ENCODE data around the gene GAD1.

Gene GAD1

DNA sequence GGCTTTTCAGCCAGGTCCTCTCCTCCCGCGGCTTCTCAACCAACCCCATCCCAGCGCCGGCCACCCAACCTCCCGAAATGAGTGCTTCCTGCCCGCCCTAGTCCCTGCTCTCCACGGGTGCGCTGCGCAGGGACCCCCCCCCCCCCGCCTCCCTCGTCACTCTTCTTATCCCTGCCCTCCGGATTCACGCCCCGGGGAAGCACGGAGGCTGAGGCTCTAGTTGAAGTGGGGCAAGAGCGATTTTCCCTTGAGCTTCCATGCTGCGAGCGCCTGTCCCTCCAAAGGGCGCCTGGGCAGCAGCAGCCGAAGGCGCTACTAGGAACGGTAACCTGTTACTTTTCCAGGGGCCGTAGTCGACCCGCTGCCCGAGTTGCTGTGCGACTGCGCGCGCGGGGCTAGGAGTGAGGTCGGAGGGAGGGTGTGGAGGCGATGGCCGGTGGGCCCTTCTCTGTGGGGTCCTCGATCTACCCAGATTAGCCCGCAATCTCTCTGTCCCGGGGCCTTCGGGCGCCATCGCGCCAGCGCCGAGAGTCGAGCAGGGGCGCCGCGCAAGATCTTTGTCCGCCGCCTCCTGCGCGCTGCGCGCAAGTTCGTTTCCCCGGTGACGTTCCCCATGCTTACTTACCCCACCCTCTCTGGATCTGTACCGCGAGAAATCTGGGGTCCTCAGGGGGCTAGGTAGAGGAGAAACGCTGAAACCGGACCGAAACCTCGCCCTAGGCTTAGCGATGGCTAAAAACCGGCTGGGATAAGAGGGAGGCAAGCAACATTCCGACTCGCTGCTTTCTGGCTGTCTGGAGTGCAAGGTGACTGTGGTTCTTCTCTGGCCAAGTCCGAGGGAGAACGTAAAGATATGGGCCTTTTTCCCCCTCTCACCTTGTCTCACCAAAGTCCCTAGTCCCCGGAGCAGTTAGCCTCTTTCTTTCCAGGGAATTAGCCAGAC is 677 bp downstream of the GAD1 start:
- in situ Hi-C loops (cut with MboI; ENCODE audit: low sequenced_read_pairs), result loop anchor here (25.0 kb wide), 2 partner anchors 405 to 580 kb away; no protein-coding TSS in a partner anchor

DNA sequence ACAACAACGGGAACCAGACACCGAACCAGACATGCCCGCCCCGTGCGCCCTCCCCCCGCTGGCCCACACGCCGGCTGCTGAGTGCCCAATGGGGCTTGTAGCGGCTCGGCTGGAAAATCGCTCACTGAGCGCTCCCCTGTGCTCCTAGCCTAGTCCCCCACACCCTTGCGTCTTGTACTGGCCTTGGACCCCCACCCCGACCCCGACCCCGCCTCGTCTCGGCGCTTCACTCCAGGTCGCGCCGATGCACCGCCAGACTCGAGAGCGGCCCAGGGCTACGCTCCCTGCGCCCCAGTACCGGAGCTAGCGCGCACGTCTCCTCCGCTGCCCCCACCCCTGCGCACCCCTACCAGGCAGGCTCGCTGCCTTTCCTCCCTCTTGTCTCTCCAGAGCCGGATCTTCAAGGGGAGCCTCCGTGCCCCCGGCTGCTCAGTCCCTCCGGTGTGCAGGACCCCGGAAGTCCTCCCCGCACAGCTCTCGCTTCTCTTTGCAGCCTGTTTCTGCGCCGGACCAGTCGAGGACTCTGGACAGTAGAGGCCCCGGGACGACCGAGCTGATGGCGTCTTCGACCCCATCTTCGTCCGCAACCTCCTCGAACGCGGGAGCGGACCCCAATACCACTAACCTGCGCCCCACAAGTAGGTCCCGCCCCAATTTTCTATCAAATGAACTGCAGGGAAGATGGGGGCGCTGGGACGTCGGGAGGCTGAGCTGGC is 1.5 kb downstream of the GAD1 start:
- in situ Hi-C loops (cut with MboI; ENCODE audit: low sequenced_read_pairs), result loop anchor here (25.0 kb wide), 2 partner anchors 406 to 581 kb away; no protein-coding TSS in a partner anchor

DNA sequence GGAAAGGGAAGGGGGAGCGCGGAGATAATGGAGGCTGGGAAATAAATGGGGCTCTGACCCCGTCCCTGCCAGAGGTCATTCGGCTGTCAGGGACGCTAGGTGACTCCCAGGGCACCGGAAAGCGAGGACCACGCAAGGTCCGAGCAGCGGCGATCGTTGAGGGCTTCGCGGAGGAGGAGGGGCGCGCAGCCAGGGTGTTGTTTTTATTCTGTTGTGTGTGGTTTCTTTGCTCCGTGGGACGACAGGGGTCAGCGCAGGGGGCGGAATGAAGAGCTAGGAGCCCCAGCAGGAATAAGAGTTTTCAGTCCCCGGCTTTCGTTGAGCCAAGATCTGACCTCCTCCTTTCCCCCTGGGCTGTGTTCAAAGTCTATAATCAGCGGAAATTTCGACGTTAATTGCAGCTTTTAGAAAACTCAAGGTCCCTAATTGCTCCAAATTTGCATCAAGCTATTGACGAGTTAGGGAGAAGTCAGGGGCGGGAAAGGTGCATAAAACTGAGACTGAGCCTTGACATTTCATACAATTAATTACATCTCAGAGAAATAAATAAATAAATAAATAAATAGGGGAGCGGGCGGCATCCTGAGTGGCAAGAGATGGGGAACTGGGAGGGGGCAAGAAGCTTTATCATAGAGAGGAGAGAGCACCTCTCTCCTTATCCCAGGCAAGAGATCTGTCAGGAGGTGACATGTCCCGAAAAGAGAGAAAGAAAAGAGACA is 2.2 kb downstream of the GAD1 start:
- in situ Hi-C loops (cut with MboI; ENCODE audit: low sequenced_read_pairs), result loop anchor here (25.0 kb wide), 2 partner anchors 407 to 582 kb away; no protein-coding TSS in a partner anchor

DNA sequence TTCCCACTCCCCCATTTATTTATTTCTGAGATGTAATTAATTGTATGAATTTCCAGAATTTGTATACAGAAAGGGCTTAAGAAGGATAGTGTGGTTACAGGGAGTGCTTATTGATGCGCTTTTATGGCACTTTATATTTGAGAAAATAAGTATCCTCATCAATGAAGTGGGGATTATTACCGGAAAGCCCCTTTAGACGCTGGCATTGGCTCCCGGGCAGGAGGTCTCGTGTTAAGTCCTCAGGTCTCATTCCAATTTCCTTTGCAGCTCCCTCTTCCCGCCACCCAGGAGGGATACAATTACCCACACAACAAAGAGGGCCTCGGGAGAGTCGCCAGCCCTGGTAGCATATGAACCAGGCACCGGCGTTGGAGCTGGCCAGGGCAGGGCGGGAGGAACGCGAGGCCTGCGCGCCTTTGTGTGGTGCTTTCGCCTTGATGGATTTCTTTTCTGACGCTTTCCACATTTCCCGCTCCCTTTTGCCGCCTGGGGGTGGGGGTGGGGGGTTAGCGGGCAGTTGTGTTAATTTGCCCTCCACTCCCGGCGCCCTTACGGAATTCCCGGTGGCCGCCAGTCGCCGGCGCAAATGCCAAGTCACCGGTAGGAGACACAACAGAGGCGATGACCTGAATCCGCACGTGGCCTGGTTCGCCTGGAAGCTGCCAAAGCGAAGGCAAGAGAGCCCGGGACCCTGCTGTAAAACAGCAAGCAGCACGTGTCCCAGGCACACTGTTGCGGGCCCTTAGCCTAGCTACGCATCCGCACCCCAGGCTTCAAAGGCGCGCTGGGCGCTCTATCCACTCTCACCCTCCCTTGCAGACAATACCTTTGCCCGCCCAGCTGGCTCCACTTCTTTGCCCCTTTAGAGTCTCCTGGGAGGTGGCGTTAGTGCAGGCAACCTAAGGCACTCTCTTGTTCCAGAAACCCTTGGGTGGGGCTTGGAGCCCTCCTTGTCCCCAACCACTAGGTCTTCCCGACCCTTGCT is 3.3 kb downstream of the GAD1 start:
- in situ Hi-C loops (cut with MboI; ENCODE audit: low sequenced_read_pairs), result loop anchor here (25.0 kb wide), 2 partner anchors 408 to 583 kb away; no protein-coding TSS in a partner anchor

DNA sequence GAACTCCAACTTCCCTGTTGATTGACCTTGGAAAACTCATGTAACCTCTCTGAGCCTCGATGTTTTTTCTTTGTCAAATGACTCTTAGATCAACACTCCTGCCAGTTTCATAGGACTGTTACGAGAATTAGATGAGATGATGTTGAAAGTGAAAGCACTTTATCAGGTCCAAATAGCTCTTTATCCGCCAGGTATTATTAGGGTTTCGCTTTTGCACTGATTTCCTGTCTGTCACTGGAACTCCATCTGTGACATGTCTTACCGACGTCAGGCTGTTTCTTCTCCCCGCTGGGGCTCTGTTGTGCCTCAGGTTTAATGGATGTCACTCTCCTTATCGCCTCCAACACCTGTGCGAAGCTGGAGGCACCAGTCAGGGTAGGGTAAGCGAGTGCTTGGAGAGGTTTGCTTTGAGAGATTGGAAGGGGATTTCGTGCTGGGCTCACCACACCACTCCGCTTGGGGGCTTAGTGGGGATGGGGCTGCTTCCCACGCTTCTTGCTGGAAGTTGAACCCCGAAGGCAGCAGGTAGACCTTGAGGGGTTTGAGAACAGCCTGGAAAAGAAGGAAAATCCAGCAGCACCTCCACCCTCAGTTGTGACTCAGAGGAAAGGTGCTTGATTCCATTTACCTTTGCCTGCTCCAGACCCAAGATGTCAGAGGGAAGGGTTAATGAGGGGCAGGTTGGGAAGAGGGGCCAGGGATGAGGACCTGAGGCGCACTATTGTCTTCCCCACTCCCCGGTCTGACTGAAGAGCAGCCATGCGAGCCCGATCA is 4.3 kb downstream of the GAD1 start:
- in situ Hi-C loops (cut with MboI; ENCODE audit: low sequenced_read_pairs), result loop anchor here (25.0 kb wide), 2 partner anchors 409 to 584 kb away; no protein-coding TSS in a partner anchor

DNA sequence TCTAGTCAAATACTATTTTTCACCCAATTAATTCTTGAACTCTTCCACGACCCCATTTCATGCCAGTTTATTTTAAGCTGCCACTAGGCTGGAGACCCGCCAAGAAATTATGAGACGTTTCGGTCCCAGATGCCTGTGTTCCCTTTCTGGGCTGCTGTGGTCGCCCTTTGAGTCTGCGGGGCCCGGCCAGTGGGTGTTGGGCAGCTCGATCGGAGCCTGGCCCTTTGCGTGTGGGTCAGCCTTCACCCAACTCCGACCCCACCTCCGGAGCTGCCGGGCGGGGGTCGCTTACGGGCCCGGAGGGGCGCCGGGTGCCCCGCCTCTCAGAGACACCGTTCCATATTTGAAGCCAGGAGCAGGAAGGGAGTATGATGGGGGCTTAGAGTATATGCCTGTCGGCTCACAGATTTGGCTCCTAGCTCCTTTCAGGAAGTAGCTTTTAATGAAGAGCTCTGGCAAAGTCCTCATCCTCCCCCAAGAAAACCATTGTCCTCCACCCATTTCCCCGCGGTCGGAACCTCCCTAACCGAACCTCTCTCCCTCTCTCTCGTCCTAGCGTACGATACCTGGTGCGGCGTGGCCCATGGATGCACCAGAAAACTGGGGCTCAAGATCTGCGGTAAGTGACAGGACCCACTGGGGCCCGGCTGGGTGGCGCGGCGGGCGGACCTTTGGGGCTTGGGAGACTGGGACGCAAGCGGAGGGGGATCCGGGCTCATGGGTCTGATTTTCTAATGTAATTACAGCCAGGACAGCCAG is 5.0 kb downstream of the GAD1 start:
- in situ Hi-C loops (cut with MboI; ENCODE audit: low sequenced_read_pairs), result loop anchor here (25.0 kb wide), 2 partner anchors 409 to 584 kb away; no protein-coding TSS in a partner anchor

DNA sequence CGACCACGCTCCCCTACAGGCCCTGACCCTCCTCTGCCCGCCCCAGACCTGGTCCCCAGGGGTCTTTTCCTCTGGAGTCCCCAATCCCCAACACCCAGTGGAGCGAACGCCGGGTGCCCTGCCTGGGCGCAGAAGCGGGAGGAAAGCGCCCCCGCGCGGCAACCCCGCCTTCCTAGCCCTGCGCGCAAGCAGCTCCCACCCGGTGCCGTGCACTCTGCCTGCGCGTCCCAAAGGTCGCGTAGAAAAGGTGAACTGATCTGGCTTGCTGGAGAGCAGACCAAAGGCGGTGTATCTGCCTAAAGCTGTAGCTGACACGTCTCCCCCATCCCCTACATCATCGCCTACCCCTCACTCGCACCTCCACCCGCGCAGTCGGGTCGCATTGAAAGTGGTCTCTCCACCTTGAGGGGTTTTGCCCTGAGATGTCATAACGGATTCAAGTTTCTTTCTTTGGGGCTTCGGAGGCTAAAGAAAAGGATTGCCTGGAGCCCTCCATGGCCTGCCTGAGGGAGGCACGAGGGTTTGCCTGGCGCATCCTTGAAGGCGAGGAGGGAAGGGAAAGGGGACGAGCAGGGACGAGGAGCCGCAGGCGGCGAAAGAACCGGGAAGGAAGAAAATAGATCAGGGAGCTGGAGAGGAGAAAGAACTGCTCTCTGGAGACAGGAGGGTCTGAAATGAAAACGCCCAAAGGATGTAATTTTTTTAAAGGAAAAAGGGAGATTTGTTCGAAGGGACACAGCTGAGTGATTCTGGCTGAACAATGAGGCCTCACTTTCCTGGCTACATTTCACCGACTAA is 5.8 kb downstream of the GAD1 start:
- in situ Hi-C loops (cut with MboI; ENCODE audit: low sequenced_read_pairs), result loop anchor here (25.0 kb wide), 2 partner anchors 410 to 585 kb away; no protein-coding TSS in a partner anchor

DNA sequence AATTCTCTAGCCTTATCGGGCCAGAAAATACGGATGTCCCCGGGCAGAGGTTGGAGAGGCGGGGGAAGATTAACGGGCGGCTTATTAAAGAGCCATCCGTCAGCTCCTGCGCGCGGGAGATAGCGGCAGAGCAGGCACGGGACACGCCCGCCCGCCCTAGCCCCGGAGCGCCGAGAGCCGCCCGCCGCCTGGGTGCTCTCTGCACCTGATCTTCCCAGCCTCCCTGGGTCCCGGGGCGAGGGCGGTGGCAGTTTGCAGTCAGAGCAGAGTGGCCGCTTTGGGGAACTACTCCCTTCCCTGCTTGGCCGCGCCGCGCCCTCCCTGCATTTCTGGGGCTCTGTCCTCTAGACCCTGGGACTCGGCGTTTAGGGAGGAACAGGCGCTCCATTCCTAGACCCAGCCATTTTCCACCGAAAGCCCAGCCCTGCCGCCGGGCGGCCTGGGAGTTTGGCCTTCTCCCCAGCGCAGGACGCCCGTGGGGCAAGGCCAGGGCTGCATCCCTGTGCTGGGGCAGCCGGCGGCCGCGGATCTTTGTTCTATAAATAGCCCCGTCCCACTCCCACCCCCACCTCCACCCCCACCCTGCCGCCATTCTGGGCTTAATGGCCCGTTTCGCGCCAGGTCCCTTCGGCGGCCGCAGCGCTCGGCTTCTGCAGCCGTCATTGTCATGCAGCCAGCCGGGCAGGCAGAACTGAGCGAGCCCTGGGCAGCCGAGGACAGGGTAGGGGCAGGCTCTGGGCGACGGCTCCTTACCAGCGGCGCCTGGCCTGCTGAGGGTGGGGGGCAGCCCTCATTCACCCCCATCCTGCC is 6.6 kb downstream of the GAD1 start:
- in situ Hi-C loops (cut with MboI; ENCODE audit: low sequenced_read_pairs), result loop anchor here (25.0 kb wide), 2 partner anchors 411 to 586 kb away; no protein-coding TSS in a partner anchor

DNA sequence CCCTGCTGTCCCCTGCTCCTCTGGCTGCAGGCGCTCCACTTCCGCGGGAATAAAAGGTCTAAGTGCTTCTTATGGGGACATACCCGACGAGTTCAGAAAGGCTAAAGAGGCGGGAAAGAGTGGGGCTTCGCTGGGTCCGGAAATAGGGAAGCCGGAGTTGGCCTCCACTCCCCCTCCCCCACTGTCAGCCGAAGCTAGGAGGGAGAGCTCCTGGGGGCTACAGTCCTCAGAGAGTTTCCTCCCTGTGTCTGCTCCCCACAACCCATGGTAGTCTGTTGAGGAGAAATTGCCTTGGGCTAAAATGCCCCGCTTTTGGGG is 7.2 kb downstream of the GAD1 start:
- in situ Hi-C loops (cut with MboI; ENCODE audit: low sequenced_read_pairs), result loop anchor here (25.0 kb wide), 2 partner anchors 412 to 587 kb away; no protein-coding TSS in a partner anchor

DNA sequence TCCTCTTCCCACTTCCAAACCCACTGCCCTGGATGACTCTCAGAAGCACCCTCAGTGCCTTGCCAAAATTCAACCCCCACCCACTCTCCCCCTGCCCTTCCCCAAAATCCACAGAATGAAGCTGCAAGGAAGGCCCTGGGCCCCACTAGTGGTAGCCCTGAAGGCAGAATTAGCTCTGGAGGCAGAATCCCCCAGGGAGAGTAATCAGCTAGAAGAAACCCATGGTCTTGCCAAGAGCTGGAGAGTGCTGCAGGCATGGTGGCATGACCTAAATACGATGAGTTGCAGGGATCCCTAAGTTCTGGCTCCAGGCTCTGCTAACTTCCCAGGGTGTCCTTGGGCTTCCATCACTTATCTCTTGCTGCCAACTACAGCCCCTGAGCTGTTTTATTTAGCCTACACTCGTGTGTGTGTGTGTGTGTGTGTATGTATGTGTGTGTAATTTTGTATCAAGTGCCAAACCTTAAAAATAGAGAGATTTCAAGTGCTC is 7.9 kb downstream of the GAD1 start:
- in situ Hi-C loops (cut with MboI; ENCODE audit: low sequenced_read_pairs), result loop anchor here (25.0 kb wide), 2 partner anchors 412 to 587 kb away; no protein-coding TSS in a partner anchor

DNA sequence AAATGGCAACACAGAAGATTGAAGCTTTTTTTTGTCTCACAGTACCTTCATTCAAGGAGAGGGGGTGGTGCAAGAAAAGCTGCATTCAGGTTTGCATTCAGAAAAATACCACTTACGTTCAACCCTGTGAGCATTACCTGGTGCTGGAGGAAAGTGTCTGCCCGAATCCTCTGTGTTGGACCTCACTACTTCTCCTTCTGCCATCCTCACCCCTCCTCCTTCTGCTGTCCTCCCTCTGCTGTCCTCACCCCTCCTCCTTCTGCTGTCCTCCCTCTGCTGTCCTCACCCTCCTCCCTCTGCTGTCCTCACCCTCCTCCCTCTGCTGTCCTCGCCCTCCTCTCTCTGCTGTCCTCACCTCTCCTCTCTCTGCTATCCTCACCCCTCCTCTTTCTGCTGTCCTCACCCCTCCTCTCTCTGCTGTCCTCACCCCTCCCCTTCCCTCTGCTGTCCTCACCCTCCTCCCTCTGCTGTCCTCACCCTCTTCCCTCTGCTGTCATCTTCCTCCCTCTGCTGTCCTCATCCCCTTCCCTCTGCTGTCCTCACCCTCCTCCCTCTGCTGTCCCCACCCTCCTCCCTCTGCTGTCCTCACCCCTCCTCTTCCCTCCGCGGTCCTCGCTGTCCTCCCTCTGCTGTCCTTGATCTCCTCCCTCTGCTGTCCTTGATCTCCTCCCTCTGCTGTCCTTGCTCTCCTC is 11.3 kb downstream of the GAD1 start:
- in situ Hi-C loops (cut with MboI; ENCODE audit: low sequenced_read_pairs), result no loop called here

DNA sequence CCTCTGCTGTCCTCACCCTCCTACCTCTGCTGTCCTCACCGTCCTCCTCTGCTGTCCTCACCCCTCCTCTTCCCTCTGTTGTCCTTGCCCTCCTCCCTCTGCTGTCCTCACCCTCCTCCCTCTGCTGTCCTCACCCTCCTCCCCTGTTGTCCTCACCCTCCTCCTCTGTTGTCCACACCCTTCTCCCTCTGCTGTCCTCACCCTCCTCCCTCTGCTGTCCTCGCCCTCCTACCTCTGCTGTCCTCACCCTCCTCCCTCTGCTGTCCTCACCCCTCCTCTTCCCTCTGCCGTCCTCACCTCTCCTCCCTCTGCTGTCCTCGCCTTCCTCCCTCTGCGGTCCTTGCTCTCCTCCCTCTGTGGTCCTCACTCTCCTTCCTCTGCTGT is 11.8 kb downstream of the GAD1 start:
- in situ Hi-C loops (cut with MboI; ENCODE audit: low sequenced_read_pairs), result no loop called here

DNA sequence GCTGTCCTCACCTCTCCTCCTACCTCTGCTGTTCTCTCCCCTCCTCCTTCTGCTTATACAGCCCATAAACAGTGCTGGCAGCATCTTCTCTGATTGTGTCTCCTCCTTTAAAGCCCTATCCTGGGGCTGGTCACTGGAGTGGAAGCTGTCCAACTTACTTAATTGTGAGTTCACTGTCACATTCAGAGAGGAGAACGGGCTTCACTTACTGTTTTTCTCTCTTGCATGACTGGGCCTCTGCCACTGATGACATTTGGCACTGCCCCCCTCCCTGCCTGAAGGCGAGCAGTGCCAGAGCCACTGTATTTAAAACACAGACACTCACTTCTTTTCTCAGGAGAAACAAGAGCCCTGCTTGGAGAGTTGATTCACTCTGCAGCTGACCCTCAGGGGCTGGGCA is 12.3 kb downstream of the GAD1 start:
- in situ Hi-C loops (cut with MboI; ENCODE audit: low sequenced_read_pairs), result no loop called here

DNA sequence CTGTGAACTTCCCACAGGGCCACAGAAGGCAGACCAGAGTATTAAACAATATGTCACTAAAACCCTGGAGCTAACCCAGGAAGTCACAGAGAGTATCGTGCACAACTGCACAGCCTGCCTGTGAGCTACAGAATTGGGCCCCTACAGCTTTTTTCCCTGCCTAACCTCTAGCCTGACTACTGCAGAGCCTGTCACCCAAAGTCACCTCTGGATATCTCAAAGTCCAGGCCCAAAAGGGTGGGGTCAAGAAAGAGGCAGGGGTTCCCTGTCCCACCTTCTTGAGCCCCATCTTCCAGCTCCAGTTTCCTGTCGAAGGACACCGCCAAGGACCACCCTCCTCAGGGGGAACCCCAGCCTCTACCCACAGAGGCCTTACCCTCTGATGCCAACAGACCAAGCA is 13.5 kb downstream of the GAD1 start:
- in situ Hi-C loops (cut with MboI; ENCODE audit: low sequenced_read_pairs), result no loop called here

DNA sequence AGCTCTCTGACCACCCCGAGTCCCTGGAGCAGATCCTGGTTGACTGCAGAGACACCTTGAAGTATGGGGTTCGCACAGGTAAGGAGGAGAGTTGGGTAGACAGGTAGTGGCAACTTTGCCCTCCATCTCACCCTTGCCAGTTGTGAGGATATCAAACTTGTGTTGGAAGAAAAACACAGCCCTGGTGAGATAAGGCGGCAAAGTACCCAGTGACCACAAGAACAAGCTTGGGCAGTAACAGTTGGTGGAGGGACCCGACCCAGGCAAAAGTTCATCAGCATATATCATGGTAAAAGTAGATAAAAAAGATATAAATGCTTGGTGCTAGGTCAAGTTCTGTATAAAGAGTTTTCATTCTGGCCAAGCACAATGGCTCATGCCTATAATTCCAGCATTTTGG is 14.4 kb downstream of the GAD1 start:
- in situ Hi-C loops (cut with MboI; ENCODE audit: low sequenced_read_pairs), result no loop called here

DNA sequence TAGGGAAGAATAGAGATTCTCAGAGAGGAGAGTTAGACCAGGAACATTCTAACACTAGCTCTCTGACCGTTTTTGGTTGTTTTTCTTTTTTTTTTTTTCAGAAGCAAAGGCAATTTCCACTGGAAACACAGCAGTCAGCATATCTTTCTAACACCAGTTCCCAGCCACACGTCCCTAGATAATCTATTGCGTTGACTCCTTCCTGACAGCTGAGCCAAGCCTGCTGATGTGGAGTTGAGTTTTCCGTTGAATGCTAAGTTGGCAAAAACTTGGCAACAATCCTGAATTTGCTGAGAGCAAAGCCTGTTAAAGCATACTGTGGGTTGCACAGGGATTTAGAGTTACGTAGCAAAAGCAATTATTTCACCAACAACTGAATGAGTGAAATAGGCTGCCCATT is 19.3 kb downstream of the GAD1 start:
- in situ Hi-C loops (cut with MboI; ENCODE audit: low sequenced_read_pairs), result no loop called here
